Endothelial cell of umbilical vein (primary cell): ENCODE results near the gene RFK. TPM values are rescaled to one million over a fixed set of nuclear protein-coding genes. Genes with fewer than 3 reads are reported as not detected.

ENCODE experiments used
- BruUV-seq: library from RNA; stranded (reverse); fragments of 400-500 nt; replicated peaks from 2 replicates; lab custom pipeline; 2021; lab: Mats Ljungman, UMichigan
- CTCF ChIA-PET: fragments of 300-600, 350-600 bp; sonication (Branson Sonifier 250); formaldehyde crosslinking; loops from one replicate; lab custom pipeline; 2021; ENCODE audit warnings: antibody characterized with exemption, inconsistent platforms; lab: Charles Lee
- POLR2A ChIA-PET: fragments of 300-600, 350-600 bp; sonication (Branson Sonifier 250); formaldehyde crosslinking; loops from one replicate; lab custom pipeline; 2021; ENCODE audit warnings: antibody characterized with exemption, inconsistent platforms; lab: Charles Lee
- DNase-seq: peaks from one replicate; pipeline ENCODE4 v3.0.0-alpha.2; 2011; ENCODE audit warnings: low read depth, low spot score
- FAIRE-seq: peaks from 2 replicates; lab custom pipeline; 2011; peaks lifted over from hg19 to GRCh38; lab: Jason Lieb, UNC
- H2AFZ ChIP-seq: 2 replicates; pipeline ENCODE4 v1.6.0; 2012; ENCODE audit warnings: low read depth, low read length, control low read depth, inconsistent platforms
- H3K27ac ChIP-seq: 2 replicates; pipeline ENCODE4 v1.5.1; 2011; ENCODE audit warnings: low read depth, mild to moderate bottlenecking, control low read depth, low read length, moderate library complexity; ENCODE audit not compliant: insufficient read depth
- H3K27me3 ChIP-seq, 2 experiments: 2 replicates each; pipeline versions ENCODE4 v1.6.0 to v1.6.1; 2011; ENCODE audit warnings: low read length in 2 of 2, mixed read lengths in 1 of 2; ENCODE audit not compliant: control insufficient read depth in 2 of 2, insufficient read depth in 2 of 2
- H3K36me3 ChIP-seq, 2 experiments: 2 replicates in 1 of 2; 3 replicates in 1 of 2; pipeline ENCODE4 v1.5.1; 2011; ENCODE audit warnings: low read length in 2 of 2, mild to moderate bottlenecking in 1 of 2, moderate library complexity in 1 of 2; ENCODE audit not compliant: control insufficient read depth in 2 of 2, insufficient read depth in 2 of 2; ENCODE audit errors: extremely low read depth in 1 of 2
- H3K4me1 ChIP-seq: 3 replicates; pipeline ENCODE4 v1.5.1; 2011; ENCODE audit warnings: mild to moderate bottlenecking, low read length; ENCODE audit not compliant: control insufficient read depth, insufficient read depth; ENCODE audit errors: extremely low read depth
- H3K4me2 ChIP-seq: 2 replicates; pipeline ENCODE4 v1.6.1; 2011; ENCODE audit warnings: low read length, control low read depth, mixed read lengths; ENCODE audit not compliant: insufficient read depth
- H3K4me3 ChIP-seq, 3 experiments: fragments of 200-600 bp in 1 of 3; sonication (generic), shearing (Covaris generic) in 1 of 3; replicated peaks in 1 of 3; 2 replicates each; pipeline ENCODE4 v1.5.1; 2011 to 2016; ENCODE audit warnings: control low read depth in 3 of 3, low read length in 3 of 3, mild to moderate bottlenecking in 2 of 3, inconsistent platforms in 1 of 3, low read depth in 1 of 3, moderate library complexity in 1 of 3; ENCODE audit not compliant: insufficient read depth in 1 of 3
- H3K79me2 ChIP-seq: 2 replicates; pipeline ENCODE4 v1.6.0; 2012; ENCODE audit warnings: low read length, inconsistent platforms; ENCODE audit not compliant: control insufficient read depth, insufficient read depth
- H3K9ac ChIP-seq: replicated peaks from 2 replicates; pipeline ENCODE3; 2011; ENCODE audit warnings: low read length, control low read depth; ENCODE audit not compliant: insufficient read depth; ENCODE audit errors: extremely low read depth
- H3K9me1 ChIP-seq: replicated peaks from 3 replicates; pipeline ENCODE4 v1.6.0; 2011; ENCODE audit warnings: mild to moderate bottlenecking, low read length; ENCODE audit not compliant: control insufficient read depth, insufficient read depth; ENCODE audit errors: extremely low read depth
- H3K9me3 ChIP-seq: replicated peaks from 2 replicates; pipeline ENCODE4 v1.5.1; 2012; ENCODE audit warnings: low read length, inconsistent platforms; ENCODE audit not compliant: control insufficient read depth, insufficient read depth
- H4K20me1 ChIP-seq: replicated peaks from 2 replicates; pipeline ENCODE3; 2011; ENCODE audit warnings: mild to moderate bottlenecking, low read length; ENCODE audit not compliant: control insufficient read depth, insufficient read depth; ENCODE audit errors: extremely low read depth
- EZH2 ChIP-seq: IDR thresholded peaks from 2 replicates; pipeline ENCODE4 v1.6.1; 2012; ENCODE audit warnings: borderline replicate concordance, low read depth, mild to moderate bottlenecking, moderate library complexity, low read length, inconsistent platforms; ENCODE audit not compliant: severe bottlenecking
- FOS ChIP-seq: IDR thresholded peaks from 2 replicates; pipeline ENCODE4 v1.6.1; 2011; ENCODE audit warnings: mild to moderate bottlenecking, low read length, moderate library complexity, borderline replicate concordance; ENCODE audit not compliant: insufficient read depth
- GATA2 ChIP-seq: IDR thresholded peaks from 2 replicates; pipeline ENCODE4 v1.7.0; 2011; ENCODE audit warnings: low read depth, mild to moderate bottlenecking, moderate library complexity, mixed read lengths, low read length; ENCODE audit not compliant: insufficient read length, insufficient read depth
- JUN ChIP-seq: IDR thresholded peaks from 2 replicates; pipeline ENCODE4 v1.6.1; 2011; ENCODE audit warnings: borderline replicate concordance, low read depth; ENCODE audit not compliant: insufficient read length, insufficient read depth
- MYC ChIP-seq: IDR thresholded peaks from one replicate; pipeline ENCODE4 v1.6.1; 2011; ENCODE audit warnings: mild to moderate bottlenecking, low read depth, low read length
- POLR2A ChIP-seq: IDR thresholded peaks from 2 replicates; pipeline ENCODE4 v1.6.1; 2012; ENCODE audit warnings: low read depth, mild to moderate bottlenecking, control low read depth, low read length
- POLR2AphosphoS5 ChIP-seq: IDR thresholded peaks from 2 replicates; pipeline ENCODE4 v1.6.1; 2012; ENCODE audit warnings: low read depth, mild to moderate bottlenecking, control low read depth, low read length, moderate library complexity; ENCODE audit not compliant: insufficient read depth
- dilution Hi-C: fragments of 300-500 bp; cut with MboI; formaldehyde crosslinking; loops from one replicate; pipeline ENCODE4 v1.15.0; 2019; ENCODE audit warnings: low sequenced_read_pairs; ENCODE audit not compliant: extremely low pct_ligation_motif_present
- intact Hi-C: fragments of 100-400 bp; cut with micrococcal nuclease; formaldehyde crosslinking; loops from one replicate; pipeline ENCODE4 v1.10.0; 2022
- polyA plus RNA-seq, 4 experiments: library from polyadenylated mRNA; depleted of rRNA in 3 of 4; stranded (reverse) in 3 of 4; unstranded in 1 of 4; fragments of >200 nt; gene quantifications; 2 replicates each; pipeline versions ENCODE4 v1.2.1 to v1.2.3, GENCODE V29; 2011 to 2012; ENCODE audit warnings: missing spikeins in 1 of 4
- total RNA-seq: library from RNA; stranded (reverse); gene quantifications from 2 replicates; pipeline ENCODE4 v1.2.3, GENCODE V29; 2021
- TF ChIP-seq, protein P1 (sequence below): IDR thresholded peaks from 2 replicates; pipeline ENCODE4 v1.6.1; 2011; ENCODE audit not compliant: insufficient read depth, insufficient read length
- TF ChIP-seq, protein P2 (sequence below), 2 donors: IDR thresholded peaks; 1 replicate in 1 of 2; 2 replicates in 1 of 2; pipeline ENCODE4 v1.5.1; 2011; ENCODE audit warnings: low read length in 2 of 2, mild to moderate bottlenecking in 2 of 2, moderate library complexity in 2 of 2, control low read depth in 1 of 2, inconsistent platforms in 1 of 2, low read depth in 1 of 2; ENCODE audit not compliant: insufficient read depth in 1 of 2; ENCODE audit errors: extremely low read depth in 1 of 2

The RFK gene
- total and polyA plus RNA-seq, 2 donors (not counting 3 experiments of a cell fraction or from before 2014, with no cell fraction given): 18.1 to 32.9 TPM

DNA sequence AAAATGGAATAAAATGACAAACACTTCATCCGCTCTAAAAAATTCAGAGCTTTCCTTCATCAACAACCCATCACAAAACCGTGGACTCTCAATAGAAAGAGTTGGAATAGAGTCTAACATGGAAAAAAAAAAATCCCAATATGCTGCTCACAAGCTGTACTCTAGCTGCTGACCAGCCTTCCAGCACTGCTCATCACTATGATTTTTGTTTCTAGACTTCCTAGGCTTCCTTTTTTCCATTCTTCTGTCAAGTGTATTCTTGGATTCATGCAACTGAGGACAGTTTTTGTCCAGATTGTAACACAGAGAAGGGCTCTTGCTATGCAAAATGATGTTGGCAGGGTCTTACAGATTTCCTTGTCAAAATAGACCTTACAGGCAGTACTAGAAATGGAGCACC, 34.5 kb downstream of the RFK start:
- intact Hi-C loops: no loop called here
- no peaks in the 10 kb centered on the region for H3K79me2 ChIP-seq
- ChIA-PET CTCF (interaction anchor here (1.3 to 2.3 kb wide), 2 partner anchors 12 to 34 kb away, joined by 4 to 6 read pairs; partner anchors contain the start of gene RFK), POLR2A (no interaction called here)
- dilution Hi-C loops: no loop called here
- H2AFZ ChIP-seq: no peak overlapping the region
- H3K4me1 ChIP-seq: no peaks in the 10 kb centered on the region
- H4K20me1 ChIP-seq: no peaks in the 10 kb centered on the region
- DNase-seq: no peak
- no peak overlapping the region for H3K27ac ChIP-seq
- H3K9ac ChIP-seq: no peak overlapping the region
- TF ChIP-seq JUN (no peak), POLR2AphosphoS5 (no peak), POLR2A (no peak)
- H3K4me2 ChIP-seq: no peak overlapping the region
- no TSS peak for BruUV-seq
- H3K27me3 ChIP-seq: no peaks in the 10 kb centered on the region
- no peaks in the 10 kb centered on the region for H3K36me3 ChIP-seq
- no peaks in the 10 kb centered on the region for H3K9me3 ChIP-seq
- no peak for FAIRE-seq
- no peak overlapping the region for H3K4me3 ChIP-seq
- no peaks in the 10 kb centered on the region for H3K9me1 ChIP-seq

DNA sequence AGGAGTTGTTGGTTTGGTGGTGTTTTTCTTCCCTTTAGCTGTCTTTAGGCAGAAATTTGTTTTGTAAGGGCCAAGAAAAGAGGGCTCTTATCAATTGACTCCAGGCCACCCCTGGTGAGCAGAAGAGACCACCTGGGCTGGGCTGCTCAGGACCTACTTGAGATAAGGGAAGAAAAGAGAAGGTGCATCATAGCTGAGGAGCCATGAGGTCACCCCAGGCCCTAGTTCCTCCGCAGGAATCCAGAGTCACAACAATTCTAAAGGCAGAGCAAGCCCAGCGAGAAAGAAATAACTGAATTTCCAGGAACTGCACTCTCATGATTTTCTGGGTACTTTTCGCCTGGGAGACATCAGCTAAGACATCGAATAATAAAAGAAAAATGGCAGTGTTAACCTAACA, 34.9 kb downstream of the RFK start:
- Histone ChIP-seq H3K4me2 (no peak overlapping the region), H3K9me1 (no peaks in the 10 kb centered on the region), H3K9ac (no peak overlapping the region), H3K9me3 (no peaks in the 10 kb centered on the region), H3K36me3 (no peaks in the 10 kb centered on the region), H3K27ac (no peak overlapping the region), H2AFZ (no peak overlapping the region), H4K20me1 (no peaks in the 10 kb centered on the region), H3K4me1 (no peaks in the 10 kb centered on the region), H3K4me3 (no peak overlapping the region), H3K79me2 (no peaks in the 10 kb centered on the region), H3K27me3 (no peaks in the 10 kb centered on the region)
- BruUV-seq: no TSS peak
- TF ChIP-seq EZH2 (no peak), POLR2AphosphoS5 (no peak), FOS (no peak), GATA2 (no peak), JUN (no peak), POLR2A (no peak), MYC (no peak)
- TF ChIP-seq, protein P1, sequence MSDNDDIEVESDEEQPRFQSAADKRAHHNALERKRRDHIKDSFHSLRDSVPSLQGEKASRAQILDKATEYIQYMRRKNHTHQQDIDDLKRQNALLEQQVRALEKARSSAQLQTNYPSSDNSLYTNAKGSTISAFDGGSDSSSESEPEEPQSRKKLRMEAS: no peak
- TF ChIP-seq, protein P2, sequence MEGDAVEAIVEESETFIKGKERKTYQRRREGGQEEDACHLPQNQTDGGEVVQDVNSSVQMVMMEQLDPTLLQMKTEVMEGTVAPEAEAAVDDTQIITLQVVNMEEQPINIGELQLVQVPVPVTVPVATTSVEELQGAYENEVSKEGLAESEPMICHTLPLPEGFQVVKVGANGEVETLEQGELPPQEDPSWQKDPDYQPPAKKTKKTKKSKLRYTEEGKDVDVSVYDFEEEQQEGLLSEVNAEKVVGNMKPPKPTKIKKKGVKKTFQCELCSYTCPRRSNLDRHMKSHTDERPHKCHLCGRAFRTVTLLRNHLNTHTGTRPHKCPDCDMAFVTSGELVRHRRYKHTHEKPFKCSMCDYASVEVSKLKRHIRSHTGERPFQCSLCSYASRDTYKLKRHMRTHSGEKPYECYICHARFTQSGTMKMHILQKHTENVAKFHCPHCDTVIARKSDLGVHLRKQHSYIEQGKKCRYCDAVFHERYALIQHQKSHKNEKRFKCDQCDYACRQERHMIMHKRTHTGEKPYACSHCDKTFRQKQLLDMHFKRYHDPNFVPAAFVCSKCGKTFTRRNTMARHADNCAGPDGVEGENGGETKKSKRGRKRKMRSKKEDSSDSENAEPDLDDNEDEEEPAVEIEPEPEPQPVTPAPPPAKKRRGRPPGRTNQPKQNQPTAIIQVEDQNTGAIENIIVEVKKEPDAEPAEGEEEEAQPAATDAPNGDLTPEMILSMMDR (IDR thresholded peaks at IDR 0.05; ENCODE audit: extremely low read depth in 1 of 2, insufficient read depth in 1 of 2, low read depth in 1 of 2, low read length in 2 of 2): no peak
- POLR2A ChIA-PET: no interaction called here
- intact Hi-C loops: no loop called here
- CTCF ChIA-PET: interaction anchor here (1.3 to 2.3 kb wide), 2 partner anchors 13 to 35 kb away, joined by 4 to 6 read pairs; partner anchors contain the start of gene RFK
- dilution Hi-C loops: no loop called here
- DNase-seq (no peak), FAIRE-seq (no peak)
